Left lobe of liver (tissue), 2 donors: ENCODE results near the gene LRFN3. TPM values are rescaled to one million over a fixed set of nuclear protein-coding genes. Genes with fewer than 3 reads are reported as not detected.
A peak's percentile ranks its signal among the peaks of the same experiment; 100 is the strongest.
"Not testable (repeated sequence)": the region's sequence is repeated elsewhere in the genome, so short reads cannot be mapped to it uniquely, and the experiment has no call there.

ENCODE experiments used
- ATAC-seq: fragments of 200-7000 bp; cut with Tn5 transposase; one replicate; pipeline ENCODE4 v1.9.1; 2020; ENCODE audit warnings: mild to moderate bottlenecking, moderate library complexity
- DNase-seq: peaks from one replicate; pipeline ENCODE4 v3.0.0-alpha.2; 2020; ENCODE audit warnings: low spot score
- total RNA-seq: library from RNA; stranded (reverse); gene quantifications from one replicate; pipeline ENCODE4 v1.2.1, GENCODE V29; 2021
- donor health status: DM: no; HTN: no; CAD: no; lungs with moderate emphysema.
- donor health status: DM: no; HTN: yes; CAD: no.

Gene LRFN3
- total RNA-seq, 1 donor from 2014 or later: 8.4 TPM

- no peak for ATAC-seq
These were observed 37.3 kb downstream of the LRFN3 start for GRCh38 chr19:35973487-35973886.

GRCh38 chr19:35975608-35976214 lies 39.5 kb downstream of the LRFN3 start:
- no peak for DNase-seq

More at GRCh38 chr19:35973487-35973886, 37.3 kb downstream of the LRFN3 start:
- no peak for DNase-seq

GRCh38 chr19:35977446-35978222 lies 41.5 kb downstream of the LRFN3 start:
- DNase-seq (no peak), ATAC-seq (peak; percentile 56)

More at GRCh38 chr19:35975608-35976214, 39.5 kb downstream of the LRFN3 start:
- ATAC-seq: no peak

- no peak for DNase-seq
- ATAC-seq: no peak
These were observed 42.1 kb downstream of the LRFN3 start for GRCh38 chr19:35978271-35978670.

- DNase-seq: no peak
- no peak for ATAC-seq
These were observed 42.7 kb downstream of the LRFN3 start for GRCh38 chr19:35978832-35979365.

- ATAC-seq, DNase-seq: not testable (repeated sequence)
These were observed 44.8 kb downstream of the LRFN3 start for GRCh38 chr19:35980997-35981396.

GRCh38 chr19:35983177-35983576 lies 47.0 kb downstream of the LRFN3 start:
- ATAC-seq (no peak), DNase-seq (no peak)

- DNase-seq (no peak), ATAC-seq (no peak)
These were observed 49.9 kb downstream of the LRFN3 start for GRCh38 chr19:35986111-35986510.

GRCh38 chr19:35986664-35987570 lies 50.7 kb downstream of the LRFN3 start:
- DNase-seq: no peak
- peak; percentile 48 for ATAC-seq

GRCh38 chr19:35987571-35987896 lies 51.4 kb downstream of the LRFN3 start:
- DNase-seq: no peak
- ATAC-seq: no peak

- ATAC-seq (no peak), DNase-seq (no peak)
These were observed 52.6 kb downstream of the LRFN3 start for GRCh38 chr19:35988824-35989223.

GRCh38 chr19:35990156-35990555 lies 54.0 kb downstream of the LRFN3 start:
- ATAC-seq (no peak), DNase-seq (no peak)

- ATAC-seq (no peak), DNase-seq (no peak)
These were observed 54.9 kb downstream of the LRFN3 start for GRCh38 chr19:35990771-35991730.

- no peak for ATAC-seq
- no peak for DNase-seq
These were observed 55.7 kb downstream of the LRFN3 start for GRCh38 chr19:35991731-35992450.

GRCh38 chr19:35992907-35993765 lies 57.0 kb downstream of the LRFN3 start:
- ATAC-seq: no peak
- DNase-seq: no peak

GRCh38 chr19:35993923-35994598 lies 57.9 kb downstream of the LRFN3 start:
- DNase-seq: no peak

More at GRCh38 chr19:35993923-35994598, 57.9 kb downstream of the LRFN3 start:
- ATAC-seq: no peak
